ENCODE data around the gene ANO3. TPM values are rescaled to one million over a fixed set of nuclear protein-coding genes. Genes with fewer than 3 reads are reported as not detected.

Gene ANO3
- total and polyA plus RNA-seq, 2 donors (not counting 3 experiments of a cell fraction or from before 2014, with no cell fraction given): not detected

DNA sequence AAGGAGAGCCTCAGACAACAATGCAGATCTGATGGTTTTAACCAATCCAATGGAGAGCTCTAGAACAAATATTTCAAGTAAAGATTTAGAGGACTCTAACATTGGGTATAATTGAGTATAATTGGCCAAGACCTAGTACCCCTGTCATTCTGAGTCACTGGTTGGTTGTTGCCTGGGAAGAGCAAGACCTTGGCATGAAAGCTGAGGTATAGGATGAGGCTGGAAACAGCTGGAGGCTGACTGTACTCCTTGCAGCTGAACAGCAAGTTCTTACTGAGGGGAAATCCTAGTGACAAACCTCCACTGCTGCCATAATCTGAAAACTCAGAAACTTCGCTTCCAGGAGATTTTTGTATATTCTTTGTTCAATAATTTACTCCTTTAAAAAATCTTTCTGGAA lies 294.4 kb downstream of the ANO3 start:
- H4K20me1 ChIP-seq (replicated peaks; ENCODE audit: control insufficient read depth, extremely low read depth, insufficient read depth, low read length): no peaks in the 10 kb centered on the region
- H3K36me3 ChIP-seq (ENCODE audit: control insufficient read depth in 2 of 2, extremely low read depth in 1 of 2, insufficient read depth in 2 of 2, low read length in 2 of 2): no peaks in the 10 kb centered on the region
- H2AFZ ChIP-seq (ENCODE audit: low read depth, low read length): no peak overlapping the region
- DNase-seq (ENCODE audit: low read depth, low spot score) (no peak), FAIRE-seq (no peak)
- dilution Hi-C loops (cut with MboI; ENCODE audit: extremely low pct_ligation_motif_present, low sequenced_read_pairs): no loop called here
- H3K27ac ChIP-seq (ENCODE audit: insufficient read depth, low read depth, low read length): no peak overlapping the region
- no peaks in the 10 kb centered on the region for H3K9me3 ChIP-seq (replicated peaks; ENCODE audit: control insufficient read depth, insufficient read depth, low read length)
- no peak overlapping the region for H3K4me2 ChIP-seq (ENCODE audit: insufficient read depth, low read length)
- ChIA-PET CTCF (no interaction called here), POLR2A (no interaction called here)
- no peaks in the 10 kb centered on the region for H3K27me3 ChIP-seq (ENCODE audit: control insufficient read depth in 2 of 2, insufficient read depth in 2 of 2, low read length in 2 of 2)
- BruUV-seq (replicated peaks): no TSS peak
- H3K79me2 ChIP-seq (ENCODE audit: control insufficient read depth, insufficient read depth, low read length): no peaks in the 10 kb centered on the region
- H3K4me3 ChIP-seq (replicated peaks in 1 of 3; ENCODE audit: insufficient read depth in 1 of 3, low read depth in 1 of 3, low read length in 3 of 3): no peak overlapping the region
- no peaks in the 10 kb centered on the region for H3K4me1 ChIP-seq (ENCODE audit: control insufficient read depth, extremely low read depth, insufficient read depth, low read length)
- H3K9ac ChIP-seq (replicated peaks; ENCODE audit: extremely low read depth, insufficient read depth, low read length): no peak overlapping the region
- intact Hi-C loops (cut with micrococcal nuclease): no loop called here
- TF ChIP-seq GATA2 (IDR thresholded peaks at IDR 0.05; ENCODE audit: insufficient read depth, insufficient read length, low read depth, low read length) (no peak), JUN (IDR thresholded peaks at IDR 0.05; ENCODE audit: borderline replicate concordance, insufficient read depth, insufficient read length, low read depth) (no peak), MYC (IDR thresholded peaks at IDR 0.05; ENCODE audit: low read depth, low read length) (no peak), POLR2AphosphoS5 (IDR thresholded peaks at IDR 0.05; ENCODE audit: insufficient read depth, low read depth, low read length) (no peak), POLR2A (IDR thresholded peaks at IDR 0.05; ENCODE audit: low read depth, low read length) (no peak), FOS (IDR thresholded peaks at IDR 0.05; ENCODE audit: borderline replicate concordance, insufficient read depth, low read length) (no peak), EZH2 (IDR thresholded peaks at IDR 0.05; ENCODE audit: borderline replicate concordance, low read depth, low read length, severe bottlenecking) (no peak)
- TF ChIP-seq, protein P1, sequence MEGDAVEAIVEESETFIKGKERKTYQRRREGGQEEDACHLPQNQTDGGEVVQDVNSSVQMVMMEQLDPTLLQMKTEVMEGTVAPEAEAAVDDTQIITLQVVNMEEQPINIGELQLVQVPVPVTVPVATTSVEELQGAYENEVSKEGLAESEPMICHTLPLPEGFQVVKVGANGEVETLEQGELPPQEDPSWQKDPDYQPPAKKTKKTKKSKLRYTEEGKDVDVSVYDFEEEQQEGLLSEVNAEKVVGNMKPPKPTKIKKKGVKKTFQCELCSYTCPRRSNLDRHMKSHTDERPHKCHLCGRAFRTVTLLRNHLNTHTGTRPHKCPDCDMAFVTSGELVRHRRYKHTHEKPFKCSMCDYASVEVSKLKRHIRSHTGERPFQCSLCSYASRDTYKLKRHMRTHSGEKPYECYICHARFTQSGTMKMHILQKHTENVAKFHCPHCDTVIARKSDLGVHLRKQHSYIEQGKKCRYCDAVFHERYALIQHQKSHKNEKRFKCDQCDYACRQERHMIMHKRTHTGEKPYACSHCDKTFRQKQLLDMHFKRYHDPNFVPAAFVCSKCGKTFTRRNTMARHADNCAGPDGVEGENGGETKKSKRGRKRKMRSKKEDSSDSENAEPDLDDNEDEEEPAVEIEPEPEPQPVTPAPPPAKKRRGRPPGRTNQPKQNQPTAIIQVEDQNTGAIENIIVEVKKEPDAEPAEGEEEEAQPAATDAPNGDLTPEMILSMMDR (IDR thresholded peaks at IDR 0.05; ENCODE audit: extremely low read depth in 1 of 2, insufficient read depth in 1 of 2, low read depth in 1 of 2, low read length in 2 of 2): no peak
- TF ChIP-seq, protein P2, sequence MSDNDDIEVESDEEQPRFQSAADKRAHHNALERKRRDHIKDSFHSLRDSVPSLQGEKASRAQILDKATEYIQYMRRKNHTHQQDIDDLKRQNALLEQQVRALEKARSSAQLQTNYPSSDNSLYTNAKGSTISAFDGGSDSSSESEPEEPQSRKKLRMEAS (IDR thresholded peaks at IDR 0.05; ENCODE audit: insufficient read depth, insufficient read length): no peak
- H3K9me1 ChIP-seq (replicated peaks; ENCODE audit: control insufficient read depth, extremely low read depth, insufficient read depth, low read length): no peaks in the 10 kb centered on the region

Measured in endothelial cell of umbilical vein (primary cell).